Measurements from ENCODE around the gene COL4A4.
"Not testable (repeated sequence)": the region's sequence is repeated elsewhere in the genome, so short reads cannot be mapped to it uniquely, and the experiment has no call there.

The COL4A4 gene

GRCh38 chr2:227180770-227181169 is 16.8 kb upstream of the COL4A4 start:
- DNase-seq (ENCODE audit: low spot score) (no peak), ATAC-seq (ENCODE audit: low read depth) (no peak)
- no peak overlapping the region for H3K27ac ChIP-seq (ENCODE audit: poor library complexity, severe bottlenecking)
- no peak overlapping the region for H3K4me3 ChIP-seq (ENCODE audit: severe bottlenecking)
- no peaks in the 10 kb centered on the region for H3K4me1 ChIP-seq (ENCODE audit: insufficient read depth, poor library complexity, severe bottlenecking)
- no peak for TF ChIP-seq CTCF (IDR thresholded peaks at IDR 0.05; ENCODE audit: poor library complexity, severe bottlenecking)
- no peaks in the 10 kb centered on the region for H3K9me3 ChIP-seq (ENCODE audit: severe bottlenecking)
- H3K36me3 ChIP-seq (ENCODE audit: low read depth), result no peaks in the 10 kb centered on the region
- no peaks in the 10 kb centered on the region for H3K27me3 ChIP-seq (ENCODE audit: insufficient read depth, poor library complexity, severe bottlenecking)

- Histone ChIP-seq H3K36me3 (ENCODE audit: low read depth) (no peaks in the 10 kb centered on the region), H3K4me3 (ENCODE audit: severe bottlenecking) (no peak overlapping the region), H3K4me1 (ENCODE audit: insufficient read depth, poor library complexity, severe bottlenecking) (no peaks in the 10 kb centered on the region), H3K27me3 (ENCODE audit: insufficient read depth, poor library complexity, severe bottlenecking) (no peaks in the 10 kb centered on the region), H3K27ac (ENCODE audit: poor library complexity, severe bottlenecking) (no peak overlapping the region), H3K9me3 (ENCODE audit: severe bottlenecking) (no peaks in the 10 kb centered on the region)
- no peak for DNase-seq (ENCODE audit: low spot score)
- no peak for TF ChIP-seq CTCF (IDR thresholded peaks at IDR 0.05; ENCODE audit: poor library complexity, severe bottlenecking)
- no peak for ATAC-seq (ENCODE audit: low read depth)
Observed at GRCh38 chr2:227179988-227180685, 16.1 kb upstream of the COL4A4 start.

- Histone ChIP-seq H3K27me3 (ENCODE audit: insufficient read depth, poor library complexity, severe bottlenecking) (no peaks in the 10 kb centered on the region), H3K9me3 (ENCODE audit: severe bottlenecking) (no peaks in the 10 kb centered on the region), H3K36me3 (ENCODE audit: low read depth) (no peaks in the 10 kb centered on the region), H3K4me3 (ENCODE audit: severe bottlenecking) (no peak overlapping the region), H3K4me1 (ENCODE audit: insufficient read depth, poor library complexity, severe bottlenecking) (no peaks in the 10 kb centered on the region), H3K27ac (ENCODE audit: poor library complexity, severe bottlenecking) (no peak overlapping the region)
- no peak for TF ChIP-seq CTCF (IDR thresholded peaks at IDR 0.05; ENCODE audit: poor library complexity, severe bottlenecking)
- DNase-seq (ENCODE audit: low spot score) (no peak), ATAC-seq (ENCODE audit: low read depth) (no peak)
Observed at GRCh38 chr2:227177592-227178336, 13.8 kb upstream of the COL4A4 start.

- H3K27me3 ChIP-seq (ENCODE audit: insufficient read depth, poor library complexity, severe bottlenecking); H3K9me3 ChIP-seq (ENCODE audit: severe bottlenecking); ATAC-seq (ENCODE audit: low read depth); H3K27ac ChIP-seq (ENCODE audit: poor library complexity, severe bottlenecking); H3K4me1 ChIP-seq (ENCODE audit: insufficient read depth, poor library complexity, severe bottlenecking); H3K4me3 ChIP-seq (ENCODE audit: severe bottlenecking); H3K36me3 ChIP-seq (ENCODE audit: low read depth); DNase-seq (ENCODE audit: low spot score): not testable (repeated sequence)
Observed at GRCh38 chr2:227171779-227172178, 7.8 kb upstream of the COL4A4 start.

GRCh38 chr2:227164763-227165291 is 822 bp upstream of the COL4A4 start:
- peaks cover 2% of the 10 kb centered on the region for H3K9me3 ChIP-seq (ENCODE audit: severe bottlenecking)
- no peaks in the 10 kb centered on the region for H3K4me1 ChIP-seq (ENCODE audit: insufficient read depth, poor library complexity, severe bottlenecking)
- ATAC-seq (ENCODE audit: low read depth) (peak; percentile 58), DNase-seq (ENCODE audit: low spot score) (peak; percentile 31)
- no peaks in the 10 kb centered on the region for H3K36me3 ChIP-seq (ENCODE audit: low read depth)
- H3K4me3 ChIP-seq (ENCODE audit: severe bottlenecking), result peak overlapping the region; percentile 40
- H3K27me3 ChIP-seq (ENCODE audit: insufficient read depth, poor library complexity, severe bottlenecking), result peaks cover 40% of the 10 kb centered on the region
- no peak for TF ChIP-seq CTCF (IDR thresholded peaks at IDR 0.05; ENCODE audit: poor library complexity, severe bottlenecking)
- no peak overlapping the region for H3K27ac ChIP-seq (ENCODE audit: poor library complexity, severe bottlenecking)

Data from RWPE2 (cell line).